ENCODE data around the gene MYO18B.

- TF ChIP-seq CTCF (IDR thresholded peaks at IDR 0.05) (no peak), POLR2AphosphoS5 (IDR thresholded peaks at IDR 0.05; ENCODE audit: insufficient read depth in 1 of 2, low read depth in 1 of 2) (no peak)
Measured at GRCh38 chr22:25933158-25933788, 191.3 kb downstream of the MYO18B start.

Data from vagina (tissue), 2 donors.